SK-N-SH treated with all-trans-retinoic acid at 6 μM for 48 hours (cell line): ENCODE data around the gene LONRF2.

Source experiments
- ATAC-seq: fragments of 200-7000 bp; cut with Tn5 transposase; 3 replicates; pipeline ENCODE4 v1.9.1; 2020; ENCODE audit warnings: mild to moderate bottlenecking, moderate library complexity
- ARNTL ChIP-seq: fragments of 450-650 bp; formaldehyde crosslinking; IDR thresholded peaks from 2 replicates; pipeline ENCODE4 v1.5.0; 2020; ENCODE audit warnings: low read depth, mild to moderate bottlenecking, moderate library complexity, borderline replicate concordance
- BACH2 ChIP-seq: fragments of 250-450 bp; sonication (Bioruptor Pico); IDR thresholded peaks from 2 replicates; pipeline ENCODE4 v1.9.0; 2021; ENCODE audit warnings: mild to moderate bottlenecking, borderline replicate concordance
- CSDC2 ChIP-seq: fragments of 250-450 bp; sonication (Bioruptor Pico); IDR thresholded peaks from 2 replicates; pipeline ENCODE4 v1.5.0; 2020; ENCODE audit warnings: mild to moderate bottlenecking, moderate library complexity
- ESRRG ChIP-seq: fragments of 250-450 bp; sonication (Bioruptor Pico); IDR thresholded peaks from 2 replicates; pipeline ENCODE4 v1.6.1; 2021; ENCODE audit warnings: mild to moderate bottlenecking
- GLIS3 ChIP-seq: fragments of 250-450 bp; sonication (Bioruptor Pico); IDR thresholded peaks from 2 replicates; pipeline ENCODE4 v1.5.0; 2020; ENCODE audit warnings: mild to moderate bottlenecking, moderate library complexity
- OSR1 ChIP-seq: fragments of 250-450 bp; sonication (Bioruptor Pico); IDR thresholded peaks from 2 replicates; pipeline ENCODE4 v1.8.0; 2022; ENCODE audit warnings: moderate library complexity, mild to moderate bottlenecking, inconsistent platforms
- PPARA ChIP-seq: fragments of 250-450 bp; sonication (Bioruptor Pico); IDR thresholded peaks from 2 replicates; pipeline ENCODE4 v1.5.0; 2020; ENCODE audit warnings: mild to moderate bottlenecking, borderline replicate concordance
- RARB ChIP-seq: fragments of 250-450 bp; sonication (Bioruptor Pico); IDR thresholded peaks from 2 replicates; pipeline ENCODE4 v1.8.0; 2021; ENCODE audit warnings: mild to moderate bottlenecking, moderate library complexity
- SNAI2 ChIP-seq: fragments of 250-450 bp; sonication (Bioruptor Pico); IDR thresholded peaks from 2 replicates; pipeline ENCODE4 v1.5.0; 2020; ENCODE audit warnings: mild to moderate bottlenecking, moderate library complexity
- TCF4 ChIP-seq: fragments of 250-450 bp; sonication (Bioruptor Pico); IDR thresholded peaks from 2 replicates; pipeline ENCODE4 v1.8.0; 2021; ENCODE audit warnings: mild to moderate bottlenecking, moderate library complexity, borderline replicate concordance
- TOX ChIP-seq: fragments of 250-450 bp; sonication (Bioruptor Pico); IDR thresholded peaks from 2 replicates; pipeline ENCODE4 v1.8.0; 2021; ENCODE audit warnings: mild to moderate bottlenecking, moderate library complexity, borderline replicate concordance
- ZC3H10 ChIP-seq: fragments of 250-450 bp; sonication (Bioruptor Pico); IDR thresholded peaks from 2 replicates; pipeline ENCODE4 v1.5.1; 2021; ENCODE audit warnings: mild to moderate bottlenecking, moderate library complexity
- ZFP3 ChIP-seq: fragments of 250-450 bp; sonication (Bioruptor Pico); IDR thresholded peaks from 2 replicates; pipeline ENCODE4 v1.5.0; 2020; ENCODE audit warnings: mild to moderate bottlenecking, moderate library complexity
- ZFP30 ChIP-seq: fragments of 450-650 bp; formaldehyde crosslinking; IDR thresholded peaks from 2 replicates; pipeline ENCODE4 v1.5.0; 2022; ENCODE audit warnings: mild to moderate bottlenecking, moderate library complexity
- ZNF565 ChIP-seq: fragments of 450-650 bp; formaldehyde crosslinking; conservative IDR thresholded peaks from 2 replicates; pipeline ENCODE4 v1.5.0; 2020; ENCODE audit warnings: low read depth, mild to moderate bottlenecking, moderate library complexity
- ZNF70 ChIP-seq: fragments of 450-650 bp; formaldehyde crosslinking; IDR thresholded peaks from 2 replicates; pipeline ENCODE4 v1.5.0; 2020; ENCODE audit warnings: mild to moderate bottlenecking, moderate library complexity
- ZNF8 ChIP-seq: fragments of 450-650 bp; formaldehyde crosslinking; IDR thresholded peaks from 2 replicates; pipeline ENCODE4 v1.5.0; 2020; ENCODE audit warnings: mild to moderate bottlenecking, moderate library complexity
- TF ChIP-seq, protein P1 (sequence below): fragments of 250-450 bp; sonication (Bioruptor Pico); IDR thresholded peaks from 2 replicates; pipeline ENCODE4 v1.5.1; 2020; ENCODE audit warnings: low read depth, mild to moderate bottlenecking, moderate library complexity
- TF ChIP-seq, protein P2 (sequence below): fragments of 250-450 bp; sonication (Bioruptor Pico); IDR thresholded peaks from 2 replicates; pipeline ENCODE4 v1.5.0; 2020; ENCODE audit warnings: mild to moderate bottlenecking, moderate library complexity
- TF ChIP-seq, protein P3 (sequence below): fragments of 250-450 bp; sonication (Bioruptor Pico); IDR thresholded peaks from 2 replicates; pipeline ENCODE4 v1.8.0; 2021; ENCODE audit warnings: low read depth, mild to moderate bottlenecking, moderate library complexity, borderline replicate concordance
- TF ChIP-seq, protein P4 (sequence below): fragments of 250-450 bp; sonication (Bioruptor Pico); IDR thresholded peaks from 2 replicates; pipeline ENCODE4 v1.5.1; 2021; ENCODE audit warnings: mild to moderate bottlenecking, moderate library complexity
- TF ChIP-seq, protein P5 (sequence below): fragments of 250-450 bp; sonication (Bioruptor Pico); IDR thresholded peaks from 2 replicates; pipeline ENCODE4 v1.8.0; 2020; ENCODE audit warnings: mild to moderate bottlenecking, moderate library complexity, borderline replicate concordance

Gene LONRF2

DNA sequence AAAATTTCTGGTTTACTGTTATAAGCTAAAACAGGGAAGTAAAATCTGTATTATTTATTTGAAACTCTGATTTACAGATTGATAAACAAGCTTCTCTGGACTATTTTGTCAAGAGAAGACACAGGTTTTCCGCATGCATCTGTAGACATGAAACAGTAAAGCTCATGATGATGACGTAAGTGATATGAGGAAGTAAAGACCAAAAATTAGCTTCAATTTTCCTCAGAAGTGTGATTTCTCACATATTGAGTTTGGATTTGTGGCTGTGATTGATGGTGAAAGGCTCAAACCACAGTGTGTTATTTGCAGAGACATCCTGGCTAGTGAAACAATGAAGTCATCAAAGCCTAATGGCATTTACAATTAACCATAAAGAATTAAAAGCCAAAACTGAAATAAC lies 12.6 kb upstream of the LONRF2 start:
- TF ChIP-seq SNAI2 (CRISPR knock-in tag) (no peak), ZNF70 (CRISPR knock-in tag) (no peak), BACH2 (no peak), ESRRG (no peak), TOX (CRISPR knock-in tag) (no peak), TCF4 (CRISPR knock-in tag) (no peak), ZFP3 (CRISPR knock-in tag) (no peak), PPARA (CRISPR knock-in tag) (no peak), GLIS3 (no peak), ZNF565 (no peak), ZC3H10 (CRISPR knock-in tag) (no peak), ZNF8 (CRISPR knock-in tag) (no peak), CSDC2 (CRISPR knock-in tag) (no peak), ARNTL (CRISPR knock-in tag) (no peak), RARB (CRISPR knock-in tag) (no peak), OSR1 (CRISPR knock-in tag) (no peak)
- TF ChIP-seq, protein P1, sequence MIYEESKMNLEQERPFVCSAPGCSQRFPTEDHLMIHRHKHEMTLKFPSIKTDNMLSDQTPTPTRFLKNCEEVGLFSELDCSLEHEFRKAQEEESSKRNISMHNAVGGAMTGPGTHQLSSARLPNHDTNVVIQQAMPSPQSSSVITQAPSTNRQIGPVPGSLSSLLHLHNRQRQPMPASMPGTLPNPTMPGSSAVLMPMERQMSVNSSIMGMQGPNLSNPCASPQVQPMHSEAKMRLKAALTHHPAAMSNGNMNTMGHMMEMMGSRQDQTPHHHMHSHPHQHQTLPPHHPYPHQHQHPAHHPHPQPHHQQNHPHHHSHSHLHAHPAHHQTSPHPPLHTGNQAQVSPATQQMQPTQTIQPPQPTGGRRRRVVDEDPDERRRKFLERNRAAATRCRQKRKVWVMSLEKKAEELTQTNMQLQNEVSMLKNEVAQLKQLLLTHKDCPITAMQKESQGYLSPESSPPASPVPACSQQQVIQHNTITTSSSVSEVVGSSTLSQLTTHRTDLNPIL (CRISPR knock-in tag): no peak
- TF ChIP-seq, protein P2, sequence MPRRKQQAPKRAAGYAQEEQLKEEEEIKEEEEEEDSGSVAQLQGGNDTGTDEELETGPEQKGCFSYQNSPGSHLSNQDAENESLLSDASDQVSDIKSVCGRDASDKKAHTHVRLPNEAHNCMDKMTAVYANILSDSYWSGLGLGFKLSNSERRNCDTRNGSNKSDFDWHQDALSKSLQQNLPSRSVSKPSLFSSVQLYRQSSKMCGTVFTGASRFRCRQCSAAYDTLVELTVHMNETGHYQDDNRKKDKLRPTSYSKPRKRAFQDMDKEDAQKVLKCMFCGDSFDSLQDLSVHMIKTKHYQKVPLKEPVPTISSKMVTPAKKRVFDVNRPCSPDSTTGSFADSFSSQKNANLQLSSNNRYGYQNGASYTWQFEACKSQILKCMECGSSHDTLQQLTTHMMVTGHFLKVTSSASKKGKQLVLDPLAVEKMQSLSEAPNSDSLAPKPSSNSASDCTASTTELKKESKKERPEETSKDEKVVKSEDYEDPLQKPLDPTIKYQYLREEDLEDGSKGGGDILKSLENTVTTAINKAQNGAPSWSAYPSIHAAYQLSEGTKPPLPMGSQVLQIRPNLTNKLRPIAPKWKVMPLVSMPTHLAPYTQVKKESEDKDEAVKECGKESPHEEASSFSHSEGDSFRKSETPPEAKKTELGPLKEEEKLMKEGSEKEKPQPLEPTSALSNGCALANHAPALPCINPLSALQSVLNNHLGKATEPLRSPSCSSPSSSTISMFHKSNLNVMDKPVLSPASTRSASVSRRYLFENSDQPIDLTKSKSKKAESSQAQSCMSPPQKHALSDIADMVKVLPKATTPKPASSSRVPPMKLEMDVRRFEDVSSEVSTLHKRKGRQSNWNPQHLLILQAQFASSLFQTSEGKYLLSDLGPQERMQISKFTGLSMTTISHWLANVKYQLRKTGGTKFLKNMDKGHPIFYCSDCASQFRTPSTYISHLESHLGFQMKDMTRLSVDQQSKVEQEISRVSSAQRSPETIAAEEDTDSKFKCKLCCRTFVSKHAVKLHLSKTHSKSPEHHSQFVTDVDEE: no peak
- TF ChIP-seq, protein P3, sequence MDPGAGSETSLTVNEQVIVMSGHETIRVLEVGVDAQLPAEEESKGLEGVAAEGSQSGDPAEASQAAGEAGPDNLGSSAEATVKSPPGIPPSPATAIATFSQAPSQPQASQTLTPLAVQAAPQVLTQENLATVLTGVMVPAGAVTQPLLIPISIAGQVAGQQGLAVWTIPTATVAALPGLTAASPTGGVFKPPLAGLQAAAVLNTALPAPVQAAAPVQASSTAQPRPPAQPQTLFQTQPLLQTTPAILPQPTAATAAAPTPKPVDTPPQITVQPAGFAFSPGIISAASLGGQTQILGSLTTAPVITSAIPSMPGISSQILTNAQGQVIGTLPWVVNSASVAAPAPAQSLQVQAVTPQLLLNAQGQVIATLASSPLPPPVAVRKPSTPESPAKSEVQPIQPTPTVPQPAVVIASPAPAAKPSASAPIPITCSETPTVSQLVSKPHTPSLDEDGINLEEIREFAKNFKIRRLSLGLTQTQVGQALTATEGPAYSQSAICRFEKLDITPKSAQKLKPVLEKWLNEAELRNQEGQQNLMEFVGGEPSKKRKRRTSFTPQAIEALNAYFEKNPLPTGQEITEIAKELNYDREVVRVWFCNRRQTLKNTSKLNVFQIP: no peak
- TF ChIP-seq, protein P4, sequence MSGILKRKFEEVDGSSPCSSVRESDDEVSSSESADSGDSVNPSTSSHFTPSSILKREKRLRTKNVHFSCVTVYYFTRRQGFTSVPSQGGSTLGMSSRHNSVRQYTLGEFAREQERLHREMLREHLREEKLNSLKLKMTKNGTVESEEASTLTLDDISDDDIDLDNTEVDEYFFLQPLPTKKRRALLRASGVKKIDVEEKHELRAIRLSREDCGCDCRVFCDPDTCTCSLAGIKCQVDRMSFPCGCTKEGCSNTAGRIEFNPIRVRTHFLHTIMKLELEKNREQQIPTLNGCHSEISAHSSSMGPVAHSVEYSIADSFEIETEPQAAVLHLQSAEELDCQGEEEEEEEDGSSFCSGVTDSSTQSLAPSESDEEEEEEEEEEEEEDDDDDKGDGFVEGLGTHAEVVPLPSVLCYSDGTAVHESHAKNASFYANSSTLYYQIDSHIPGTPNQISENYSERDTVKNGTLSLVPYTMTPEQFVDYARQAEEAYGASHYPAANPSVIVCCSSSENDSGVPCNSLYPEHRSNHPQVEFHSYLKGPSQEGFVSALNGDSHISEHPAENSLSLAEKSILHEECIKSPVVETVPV (CRISPR knock-in tag): no peak
- ATAC-seq: no peak

DNA sequence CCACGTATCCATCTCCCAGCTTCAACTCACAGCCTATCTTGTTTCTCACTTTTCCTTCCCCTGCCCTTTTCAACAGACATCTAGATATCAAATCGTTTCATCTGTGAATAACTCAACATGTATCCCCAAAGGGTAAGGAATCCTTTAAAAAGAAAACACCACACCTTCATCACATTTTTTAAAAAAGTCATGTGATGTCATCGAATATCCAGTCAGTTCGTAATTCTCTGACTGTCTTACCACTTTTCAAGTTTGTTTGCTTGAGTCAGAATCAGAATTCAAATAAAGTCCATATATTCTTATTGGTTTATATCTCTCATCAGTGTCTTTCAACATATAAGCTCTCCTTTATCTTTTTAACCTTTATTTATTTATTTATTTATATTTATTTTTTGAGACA lies 5.4 kb upstream of the LONRF2 start:
- no peak for ATAC-seq

DNA sequence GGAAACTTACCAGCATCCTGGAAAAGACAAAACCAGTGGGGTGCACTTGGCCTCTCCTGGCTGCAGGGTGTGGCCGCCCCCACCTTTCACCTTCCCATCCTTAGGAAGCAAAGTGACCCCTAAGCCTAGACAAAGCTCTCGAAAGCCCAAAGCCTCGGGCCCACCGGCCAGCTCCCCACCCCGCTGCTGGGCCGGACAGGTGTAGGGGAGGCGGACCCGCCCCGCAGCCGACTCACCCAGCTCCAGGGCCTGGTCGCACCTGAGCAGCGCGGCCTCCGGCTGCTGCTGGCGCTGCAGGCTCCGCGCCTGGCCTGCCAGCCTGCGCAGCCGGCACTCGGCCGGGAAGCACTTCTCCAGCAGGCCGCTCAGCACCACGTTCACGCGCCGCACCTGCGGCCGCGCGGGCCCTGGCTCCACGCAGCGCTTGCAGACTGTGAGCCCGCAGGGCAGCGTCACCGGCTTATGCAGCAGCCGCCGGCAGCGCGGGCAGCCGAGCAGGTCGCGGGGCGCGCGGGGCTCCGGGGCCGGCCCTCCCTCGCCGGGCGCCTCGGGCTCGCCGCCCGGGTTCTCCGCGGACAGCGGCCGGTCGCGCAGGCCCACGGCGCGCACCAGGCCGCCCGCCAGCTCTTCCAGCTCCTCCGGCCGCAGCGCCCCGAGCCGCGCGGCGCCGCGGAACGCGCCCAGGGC lies 979 bp downstream of the LONRF2 start:
- peak; percentile 80 for ATAC-seq
- TF ChIP-seq OSR1 (CRISPR knock-in tag) (no peak), ZFP3 (CRISPR knock-in tag) (no peak), SNAI2 (CRISPR knock-in tag) (no peak), PPARA (CRISPR knock-in tag) (no peak), BACH2 (no peak), ZNF8 (CRISPR knock-in tag) (no peak), ZC3H10 (CRISPR knock-in tag) (no peak), ZNF70 (CRISPR knock-in tag) (no peak), ZFP30 (CRISPR knock-in tag) (no peak), TOX (CRISPR knock-in tag) (no peak), ESRRG (no peak), GLIS3 (no peak), ZNF565 (no peak)
- TF ChIP-seq, protein P2: no peak
- TF ChIP-seq, protein P1 (CRISPR knock-in tag): no peak
- TF ChIP-seq, protein P5, sequence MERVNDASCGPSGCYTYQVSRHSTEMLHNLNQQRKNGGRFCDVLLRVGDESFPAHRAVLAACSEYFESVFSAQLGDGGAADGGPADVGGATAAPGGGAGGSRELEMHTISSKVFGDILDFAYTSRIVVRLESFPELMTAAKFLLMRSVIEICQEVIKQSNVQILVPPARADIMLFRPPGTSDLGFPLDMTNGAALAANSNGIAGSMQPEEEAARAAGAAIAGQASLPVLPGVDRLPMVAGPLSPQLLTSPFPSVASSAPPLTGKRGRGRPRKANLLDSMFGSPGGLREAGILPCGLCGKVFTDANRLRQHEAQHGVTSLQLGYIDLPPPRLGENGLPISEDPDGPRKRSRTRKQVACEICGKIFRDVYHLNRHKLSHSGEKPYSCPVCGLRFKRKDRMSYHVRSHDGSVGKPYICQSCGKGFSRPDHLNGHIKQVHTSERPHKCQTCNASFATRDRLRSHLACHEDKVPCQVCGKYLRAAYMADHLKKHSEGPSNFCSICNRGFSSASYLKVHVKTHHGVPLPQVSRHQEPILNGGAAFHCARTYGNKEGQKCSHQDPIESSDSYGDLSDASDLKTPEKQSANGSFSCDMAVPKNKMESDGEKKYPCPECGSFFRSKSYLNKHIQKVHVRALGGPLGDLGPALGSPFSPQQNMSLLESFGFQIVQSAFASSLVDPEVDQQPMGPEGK (CRISPR knock-in tag): no peak

More for the DNA sequence above, 5.4 kb upstream of the LONRF2 start:
- no peak for TF ChIP-seq ZFP30 (CRISPR knock-in tag)
- no peak for TF ChIP-seq ZNF565
- no peak for TF ChIP-seq CSDC2 (CRISPR knock-in tag)
- TF ChIP-seq ESRRG: no peak
- TF ChIP-seq RARB (CRISPR knock-in tag): no peak
